ENCODE measurements around the gene DIS3. TPM values are rescaled to one million over a fixed set of nuclear protein-coding genes. Genes with fewer than 3 reads are reported as not detected.
"Not testable (repeated sequence)": the region's sequence is repeated elsewhere in the genome, so short reads cannot be mapped to it uniquely, and the experiment has no call there.

The DIS3 gene
- total RNA-seq, 1 experiment from 2014 or later = 43.2 TPM

GRCh38 chr13:72792640-72793039 lies 10.9 kb upstream of the DIS3 start:
- no peaks in the 10 kb centered on the region for H3K9me3 ChIP-seq (ENCODE audit: low read depth, low read length, poor library complexity, severe bottlenecking)
- DNase-seq (ENCODE audit: low spot score) = no peak
- intact Hi-C loops (cut with micrococcal nuclease; ENCODE audit: unreplicated experiment) = no loop called here
- POLR2A ChIA-PET (ENCODE audit: low non-redundant PET) = no interaction called here
- TF ChIP-seq EZH2 (IDR thresholded peaks at IDR 0.05; ENCODE audit: borderline replicate concordance, low read depth, low read length, poor library complexity, severe bottlenecking) = no peak
- no peak for TF ChIP-seq CTCF (conservative IDR thresholded peaks at IDR 0.05; ENCODE audit: low read depth, low read length)
- no peak overlapping the region for H3K27ac ChIP-seq (ENCODE audit: low read depth, low read length, poor library complexity, severe bottlenecking)
- no peaks in the 10 kb centered on the region for H3K27me3 ChIP-seq (replicated peaks; ENCODE audit: insufficient read depth, low read depth, low read length, poor library complexity)
- CTCF ChIA-PET = no interaction called here
- H3K4me1 ChIP-seq (ENCODE audit: insufficient read depth, low read length, poor library complexity, severe bottlenecking) = no peaks in the 10 kb centered on the region
- peaks cover 32% of the 10 kb centered on the region for H3K36me3 ChIP-seq (ENCODE audit: insufficient read depth, low read length, poor library complexity, severe bottlenecking)
- no peak overlapping the region for H3K4me3 ChIP-seq (ENCODE audit: low read depth, low read length, poor library complexity, severe bottlenecking)
- no TSS peak for BruUV-seq (replicated peaks)

GRCh38 chr13:72788831-72789230 lies 7.1 kb upstream of the DIS3 start:
- Histone ChIP-seq H3K4me3 (ENCODE audit: low read depth, low read length, poor library complexity, severe bottlenecking) (no peak overlapping the region), H3K36me3 (ENCODE audit: insufficient read depth, low read length, poor library complexity, severe bottlenecking) (peaks cover 32% of the 10 kb centered on the region), H3K9me3 (ENCODE audit: low read depth, low read length, poor library complexity, severe bottlenecking) (no peaks in the 10 kb centered on the region), H3K27ac (ENCODE audit: low read depth, low read length, poor library complexity, severe bottlenecking) (no peak overlapping the region), H3K27me3 (replicated peaks; ENCODE audit: insufficient read depth, low read depth, low read length, poor library complexity) (no peaks in the 10 kb centered on the region), H3K4me1 (ENCODE audit: insufficient read depth, low read length, poor library complexity, severe bottlenecking) (no peaks in the 10 kb centered on the region)
- DNase-seq (ENCODE audit: low spot score) = no peak
- ChIA-PET CTCF (interaction anchor here (0.6 kb wide), 1 partner anchor 1897 kb away, joined by 8 read pairs; no protein-coding TSS in a partner anchor), POLR2A (ENCODE audit: low non-redundant PET) (no interaction called here)
- BruUV-seq (replicated peaks) = no TSS peak
- TF ChIP-seq CTCF (conservative IDR thresholded peaks at IDR 0.05; ENCODE audit: low read depth, low read length) (no peak), EZH2 (IDR thresholded peaks at IDR 0.05; ENCODE audit: borderline replicate concordance, low read depth, low read length, poor library complexity, severe bottlenecking) (no peak)
- intact Hi-C loops (cut with micrococcal nuclease; ENCODE audit: unreplicated experiment) = no loop called here

- H3K36me3 ChIP-seq (ENCODE audit: insufficient read depth, low read length, poor library complexity, severe bottlenecking) = peaks cover 12% of the 10 kb centered on the region
- H3K4me1 ChIP-seq (ENCODE audit: insufficient read depth, low read length, poor library complexity, severe bottlenecking) = peaks cover 16% of the 10 kb centered on the region
- H3K27ac ChIP-seq (ENCODE audit: low read depth, low read length, poor library complexity, severe bottlenecking); H3K4me3 ChIP-seq (ENCODE audit: low read depth, low read length, poor library complexity, severe bottlenecking); CTCF ChIA-PET; H3K27me3 ChIP-seq (replicated peaks; ENCODE audit: insufficient read depth, low read depth, low read length, poor library complexity); BruUV-seq (replicated peaks); DNase-seq (ENCODE audit: low spot score); H3K9me3 ChIP-seq (ENCODE audit: low read depth, low read length, poor library complexity, severe bottlenecking); intact Hi-C loops (cut with micrococcal nuclease; ENCODE audit: unreplicated experiment); POLR2A ChIA-PET (ENCODE audit: low non-redundant PET): not testable (repeated sequence)
These were observed 3.0 kb upstream of the DIS3 start for GRCh38 chr13:72784679-72785078.

GRCh38 chr13:72782717-72783116 lies 1.0 kb upstream of the DIS3 start:
- no peak for TF ChIP-seq CTCF (conservative IDR thresholded peaks at IDR 0.05; ENCODE audit: low read depth, low read length)
- TF ChIP-seq EZH2 (IDR thresholded peaks at IDR 0.05; ENCODE audit: borderline replicate concordance, low read depth, low read length, poor library complexity, severe bottlenecking) = no peak
- Histone ChIP-seq H3K36me3 (ENCODE audit: insufficient read depth, low read length, poor library complexity, severe bottlenecking) (peaks cover 18% of the 10 kb centered on the region), H3K9me3 (ENCODE audit: low read depth, low read length, poor library complexity, severe bottlenecking) (no peaks in the 10 kb centered on the region), H3K4me3 (ENCODE audit: low read depth, low read length, poor library complexity, severe bottlenecking) (peak overlapping the region; percentile 92), H3K27ac (ENCODE audit: low read depth, low read length, poor library complexity, severe bottlenecking) (peak overlapping the region; percentile 85), H3K4me1 (ENCODE audit: insufficient read depth, low read length, poor library complexity, severe bottlenecking) (peaks cover 16% of the 10 kb centered on the region), H3K27me3 (replicated peaks; ENCODE audit: insufficient read depth, low read depth, low read length, poor library complexity) (no peaks in the 10 kb centered on the region)
- BruUV-seq (replicated peaks) = no TSS peak
- peak; percentile 12 for DNase-seq (ENCODE audit: low spot score)
- ChIA-PET CTCF (no interaction called here), POLR2A (ENCODE audit: low non-redundant PET) (no interaction called here)
- intact Hi-C loops (cut with micrococcal nuclease; ENCODE audit: unreplicated experiment) = no loop called here

Measured in A673 (cell line).